ENCODE measurements around the gene PITRM1. TPM values are rescaled to one million over a fixed set of nuclear protein-coding genes. Genes with fewer than 3 reads are reported as not detected.

Gene PITRM1
- total RNA-seq, 1 donor from 2014 or later: 47.6 TPM

- TF ChIP-seq CTCF (IDR thresholded peaks at IDR 0.05; ENCODE audit: unreplicated experiment): no peak
These were observed 32.3 kb downstream of the PITRM1 start for GRCh38 chr10:3140280-3140679.

GRCh38 chr10:3139216-3139910, 33.2 kb downstream of the PITRM1 start:
- H3K9me3 Mint-ChIP-seq (ENCODE audit: low read depth): no peaks in the 10 kb centered on the region
- H3K4me3 Mint-ChIP-seq (ENCODE audit: low read depth): no peak overlapping the region
- H3K27me3 Mint-ChIP-seq: no peaks in the 10 kb centered on the region
- H3K4me1 Mint-ChIP-seq (ENCODE audit: low read depth): no peaks in the 10 kb centered on the region
- TF ChIP-seq CTCF (IDR thresholded peaks at IDR 0.05; ENCODE audit: unreplicated experiment): no peak
- H3K36me3 Mint-ChIP-seq (ENCODE audit: insufficient read depth): peaks cover 36% of the 10 kb centered on the region
- DNase-seq (ENCODE audit: low spot score, unreplicated experiment): no peak
- H3K27ac Mint-ChIP-seq: no peak overlapping the region

More at GRCh38 chr10:3140280-3140679, 32.3 kb downstream of the PITRM1 start:
- DNase-seq (ENCODE audit: low spot score, unreplicated experiment): no peak
- Mint-ChIP-seq H3K9me3 (ENCODE audit: low read depth) (no peaks in the 10 kb centered on the region), H3K36me3 (ENCODE audit: insufficient read depth) (peaks cover 30% of the 10 kb centered on the region), H3K4me3 (ENCODE audit: low read depth) (no peak overlapping the region), H3K27ac (no peak overlapping the region), H3K27me3 (no peaks in the 10 kb centered on the region), H3K4me1 (ENCODE audit: low read depth) (no peaks in the 10 kb centered on the region)

GRCh38 chr10:3137958-3138726, 34.4 kb downstream of the PITRM1 start:
- H3K4me3 Mint-ChIP-seq (ENCODE audit: low read depth): no peak overlapping the region
- TF ChIP-seq CTCF (IDR thresholded peaks at IDR 0.05; ENCODE audit: unreplicated experiment): no peak
- no peak overlapping the region for H3K27ac Mint-ChIP-seq
- H3K36me3 Mint-ChIP-seq (ENCODE audit: insufficient read depth): peaks cover 33% of the 10 kb centered on the region
- H3K4me1 Mint-ChIP-seq (ENCODE audit: low read depth): no peaks in the 10 kb centered on the region
- no peaks in the 10 kb centered on the region for H3K27me3 Mint-ChIP-seq
- H3K9me3 Mint-ChIP-seq (ENCODE audit: low read depth): no peaks in the 10 kb centered on the region
- DNase-seq (ENCODE audit: low spot score, unreplicated experiment): no peak

GRCh38 chr10:3136763-3137611, 35.6 kb downstream of the PITRM1 start:
- Mint-ChIP-seq H3K4me1 (ENCODE audit: low read depth) (no peaks in the 10 kb centered on the region), H3K9me3 (ENCODE audit: low read depth) (no peaks in the 10 kb centered on the region), H3K36me3 (ENCODE audit: insufficient read depth) (peaks cover 32% of the 10 kb centered on the region), H3K27me3 (no peaks in the 10 kb centered on the region), H3K4me3 (ENCODE audit: low read depth) (no peak overlapping the region), H3K27ac (no peak overlapping the region)
- no peak for DNase-seq (ENCODE audit: low spot score, unreplicated experiment)
- TF ChIP-seq CTCF (IDR thresholded peaks at IDR 0.05; ENCODE audit: unreplicated experiment): no peak

- no peak for DNase-seq (ENCODE audit: low spot score, unreplicated experiment)
- Mint-ChIP-seq H3K9me3 (ENCODE audit: low read depth) (no peaks in the 10 kb centered on the region), H3K27ac (no peak overlapping the region), H3K4me1 (ENCODE audit: low read depth) (no peaks in the 10 kb centered on the region), H3K4me3 (ENCODE audit: low read depth) (no peak overlapping the region), H3K27me3 (no peaks in the 10 kb centered on the region), H3K36me3 (ENCODE audit: insufficient read depth) (peaks cover 30% of the 10 kb centered on the region)
- TF ChIP-seq CTCF (IDR thresholded peaks at IDR 0.05; ENCODE audit: unreplicated experiment): no peak
These were observed 36.2 kb downstream of the PITRM1 start for GRCh38 chr10:3136336-3136735.
